HepG2 (cell line): ENCODE data around the gene RGN. TPM values are rescaled to one million over a fixed set of nuclear protein-coding genes. Genes with fewer than 3 reads are reported as not detected.

Experiments
- CHCHD3 ChIP-seq: sonication (generic); formaldehyde crosslinking; IDR thresholded peaks from 2 replicates; pipeline ENCODE4 v1.8.0; 2022; ENCODE audit warnings: mild to moderate bottlenecking, missing genetic modification reagents, moderate library complexity
- FOXA3 ChIP-seq: IDR thresholded peaks from 2 replicates; pipeline ENCODE4 v1.6.1; 2016; ENCODE audit warnings: missing genetic modification reagents, missing compliant biosample characterization
- MXD4 ChIP-seq: IDR thresholded peaks from 2 replicates; pipeline ENCODE4 v1.6.1; 2016; ENCODE audit warnings: mild to moderate bottlenecking, missing biosample characterization, missing genetic modification reagents
- PHF5A ChIP-seq: IDR thresholded peaks from one replicate; pipeline ENCODE4 v1.6.1; 2018; ENCODE audit warnings: low read depth, missing genetic modification reagents; ENCODE audit not compliant: unreplicated experiment
- PHF8 ChIP-seq: sonication (generic); formaldehyde crosslinking; IDR thresholded peaks from 2 replicates; pipeline ENCODE4 v1.5.0; 2020; ENCODE audit warnings: missing genetic modification reagents
- SAFB2 ChIP-seq: sonication (generic); formaldehyde crosslinking; IDR thresholded peaks from 2 replicates; pipeline ENCODE4 v1.5.1; 2020; ENCODE audit warnings: missing genetic modification reagents, low read depth, mild to moderate bottlenecking, borderline replicate concordance
- TRIM24 ChIP-seq: sonication (generic); formaldehyde crosslinking; IDR thresholded peaks from 2 replicates; pipeline ENCODE4 v1.8.0; 2022; ENCODE audit warnings: mild to moderate bottlenecking, missing genetic modification reagents
- ZBTB40 ChIP-seq, 2 experiments: fragments of 450-650 bp in 1 of 2; sonication (generic) in 1 of 2; formaldehyde crosslinking in 1 of 2; IDR thresholded peaks; 2 replicates each; pipeline versions ENCODE4 v1.6.1 to v1.8.0; 2016 to 2022; ENCODE audit warnings: antibody characterized with exemption in 1 of 2, mild to moderate bottlenecking in 1 of 2, missing genetic modification reagents in 1 of 2
- ZNF124 ChIP-seq: sonication (generic); formaldehyde crosslinking; IDR thresholded peaks from 2 replicates; pipeline ENCODE4 v1.4.0; 2020; ENCODE audit warnings: missing genetic modification reagents
- ZNF747 ChIP-seq: sonication (generic); formaldehyde crosslinking; IDR thresholded peaks from 2 replicates; pipeline ENCODE4 v1.8.1; 2023; ENCODE audit warnings: missing genetic modification reagents, mild to moderate bottlenecking, borderline replicate concordance
- polyA plus RNA-seq, 8 experiments: library from polyadenylated mRNA; depleted of rRNA in 3 of 8; stranded (reverse) in 7 of 8; unstranded in 1 of 8; fragments of >200 nt; fragmentation: Illumina TruSeq in 4 of 8; extraction: Trizol in 4 of 8; gene quantifications; 2 replicates each; pipeline versions ENCODE4 v1.2.1 to v1.2.3, GENCODE V29; 2011 to 2016; ENCODE audit warnings: low read depth in 4 of 8, missing spikeins in 1 of 8, mixed read lengths in 1 of 8; ENCODE audit not compliant: insufficient read depth in 1 of 8
- total RNA-seq, 5 experiments: library from RNA; depleted of rRNA; stranded (reverse); fragments of >200 nt; fragmentation: Illumina TruSeq; extraction: Trizol; gene quantifications; 2 replicates each; pipeline ENCODE4 v1.2.3, GENCODE V29; 2016; ENCODE audit warnings: low read depth in 1 of 5
- TF ChIP-seq, protein P1 (sequence below): sonication (generic); formaldehyde crosslinking; IDR thresholded peaks from 2 replicates; pipeline ENCODE4 v1.4.0; 2020; ENCODE audit warnings: missing genetic modification reagents

Gene RGN
- total and polyA plus RNA-seq, 2 of the 13 experiments (the other 11 are each of a cell fraction or from before 2014, with no cell fraction given) = 19.6 to 74.4 TPM

GRCh38 chrX:47080215-47080914 is 2.1 kb downstream of the RGN start (continued):
- no peak for TF ChIP-seq ZBTB40 (IDR thresholded peaks at IDR 0.05)
- no peak for TF ChIP-seq ZBTB40 (CRISPR knock-in tag; IDR thresholded peaks at IDR 0.05)
- TF ChIP-seq TRIM24 = no peak
- TF ChIP-seq ZNF747 (CRISPR knock-in tag) = no peak
- no peak for TF ChIP-seq SAFB2 (CRISPR knock-in tag)
- no peak for TF ChIP-seq PHF5A (CRISPR knock-in tag)
- no peak for TF ChIP-seq CHCHD3 (CRISPR knock-in tag)
- TF ChIP-seq PHF8 (CRISPR knock-in tag) = 0 out of 2 replicates have a peak, but pooled peaks have one; percentile 32
- peak; percentile 97 for TF ChIP-seq FOXA3 (CRISPR knock-in tag)
- TF ChIP-seq ZNF124 (CRISPR knock-in tag) = no peak
- TF ChIP-seq, protein P1, sequence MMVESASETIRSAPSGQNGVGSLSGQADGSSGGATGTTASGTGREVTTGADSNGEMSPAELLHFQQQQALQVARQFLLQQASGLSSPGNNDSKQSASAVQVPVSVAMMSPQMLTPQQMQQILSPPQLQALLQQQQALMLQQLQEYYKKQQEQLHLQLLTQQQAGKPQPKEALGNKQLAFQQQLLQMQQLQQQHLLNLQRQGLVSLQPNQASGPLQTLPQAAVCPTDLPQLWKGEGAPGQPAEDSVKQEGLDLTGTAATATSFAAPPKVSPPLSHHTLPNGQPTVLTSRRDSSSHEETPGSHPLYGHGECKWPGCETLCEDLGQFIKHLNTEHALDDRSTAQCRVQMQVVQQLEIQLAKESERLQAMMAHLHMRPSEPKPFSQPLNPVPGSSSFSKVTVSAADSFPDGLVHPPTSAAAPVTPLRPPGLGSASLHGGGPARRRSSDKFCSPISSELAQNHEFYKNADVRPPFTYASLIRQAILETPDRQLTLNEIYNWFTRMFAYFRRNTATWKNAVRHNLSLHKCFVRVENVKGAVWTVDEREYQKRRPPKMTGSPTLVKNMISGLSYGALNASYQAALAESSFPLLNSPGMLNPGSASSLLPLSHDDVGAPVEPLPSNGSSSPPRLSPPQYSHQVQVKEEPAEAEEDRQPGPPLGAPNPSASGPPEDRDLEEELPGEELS (CRISPR knock-in tag) = peak; percentile 85
- TF ChIP-seq MXD4 (CRISPR knock-in tag) = no peak
